Measurements from ENCODE around the gene SF3B2. TPM values are rescaled to one million over a fixed set of nuclear protein-coding genes. Genes with fewer than 3 reads are reported as not detected.

SF3B2 gene
- total RNA-seq, 1 experiment from 2014 or later, result 358 TPM

GRCh38 chr11:66006891-66007176 is 45.3 kb upstream of the SF3B2 start:
- POLR2A ChIA-PET (ENCODE audit: low non-redundant PET), result no interaction called here
- no peak for DNase-seq (ENCODE audit: low spot score)
- Histone ChIP-seq H3K4me1 (ENCODE audit: insufficient read depth, low read length, poor library complexity, severe bottlenecking) (peaks cover 3% of the 10 kb centered on the region), H3K27ac (ENCODE audit: low read depth, low read length, poor library complexity, severe bottlenecking) (no peak overlapping the region), H3K4me3 (ENCODE audit: low read depth, low read length, poor library complexity, severe bottlenecking) (no peak overlapping the region), H3K9me3 (ENCODE audit: low read depth, low read length, poor library complexity, severe bottlenecking) (no peaks in the 10 kb centered on the region), H3K36me3 (ENCODE audit: insufficient read depth, low read length, poor library complexity, severe bottlenecking) (peaks cover 20% of the 10 kb centered on the region), H3K27me3 (replicated peaks; ENCODE audit: insufficient read depth, low read depth, low read length, poor library complexity) (no peaks in the 10 kb centered on the region)
- no TSS peak for BruUV-seq (replicated peaks)
- TF ChIP-seq EZH2 (IDR thresholded peaks at IDR 0.05; ENCODE audit: borderline replicate concordance, low read depth, low read length, poor library complexity, severe bottlenecking) (no peak), CTCF (conservative IDR thresholded peaks at IDR 0.05; ENCODE audit: low read depth, low read length) (no peak)
- intact Hi-C loops (cut with micrococcal nuclease; ENCODE audit: unreplicated experiment), result no loop called here
- CTCF ChIA-PET, result no interaction called here

- intact Hi-C loops (cut with micrococcal nuclease; ENCODE audit: unreplicated experiment), result no loop called here
- no peaks in the 10 kb centered on the region for H3K27me3 ChIP-seq (replicated peaks; ENCODE audit: insufficient read depth, low read depth, low read length, poor library complexity)
- peaks cover 20% of the 10 kb centered on the region for H3K36me3 ChIP-seq (ENCODE audit: insufficient read depth, low read length, poor library complexity, severe bottlenecking)
- no peak for DNase-seq (ENCODE audit: low spot score)
- H3K27ac ChIP-seq (ENCODE audit: low read depth, low read length, poor library complexity, severe bottlenecking), result no peak overlapping the region
- TF ChIP-seq EZH2 (IDR thresholded peaks at IDR 0.05; ENCODE audit: borderline replicate concordance, low read depth, low read length, poor library complexity, severe bottlenecking) (no peak), CTCF (conservative IDR thresholded peaks at IDR 0.05; ENCODE audit: low read depth, low read length) (no peak)
- no TSS peak for BruUV-seq (replicated peaks)
- no peak overlapping the region for H3K4me3 ChIP-seq (ENCODE audit: low read depth, low read length, poor library complexity, severe bottlenecking)
- CTCF ChIA-PET, result no interaction called here
- peaks cover 3% of the 10 kb centered on the region for H3K4me1 ChIP-seq (ENCODE audit: insufficient read depth, low read length, poor library complexity, severe bottlenecking)
- H3K9me3 ChIP-seq (ENCODE audit: low read depth, low read length, poor library complexity, severe bottlenecking), result no peaks in the 10 kb centered on the region
- POLR2A ChIA-PET (ENCODE audit: low non-redundant PET), result no interaction called here
Observed at GRCh38 chr11:66007201-66007634, 44.9 kb upstream of the SF3B2 start.

GRCh38 chr11:66008095-66008467 is 44.1 kb upstream of the SF3B2 start:
- Histone ChIP-seq H3K9me3 (ENCODE audit: low read depth, low read length, poor library complexity, severe bottlenecking) (no peaks in the 10 kb centered on the region), H3K27me3 (replicated peaks; ENCODE audit: insufficient read depth, low read depth, low read length, poor library complexity) (no peaks in the 10 kb centered on the region), H3K27ac (ENCODE audit: low read depth, low read length, poor library complexity, severe bottlenecking) (no peak overlapping the region), H3K4me1 (ENCODE audit: insufficient read depth, low read length, poor library complexity, severe bottlenecking) (peaks cover 3% of the 10 kb centered on the region), H3K4me3 (ENCODE audit: low read depth, low read length, poor library complexity, severe bottlenecking) (no peak overlapping the region), H3K36me3 (ENCODE audit: insufficient read depth, low read length, poor library complexity, severe bottlenecking) (peaks cover 20% of the 10 kb centered on the region)
- POLR2A ChIA-PET (ENCODE audit: low non-redundant PET), result no interaction called here
- DNase-seq (ENCODE audit: low spot score), result no peak
- no peak for TF ChIP-seq CTCF (conservative IDR thresholded peaks at IDR 0.05; ENCODE audit: low read depth, low read length)
- TF ChIP-seq EZH2 (IDR thresholded peaks at IDR 0.05; ENCODE audit: borderline replicate concordance, low read depth, low read length, poor library complexity, severe bottlenecking), result no peak
- no TSS peak for BruUV-seq (replicated peaks)
- CTCF ChIA-PET, result interaction anchor here (1.2 kb wide), 1 partner anchor 14 kb away, joined by 3 read pairs; no protein-coding TSS in a partner anchor
- intact Hi-C loops (cut with micrococcal nuclease; ENCODE audit: unreplicated experiment), result no loop called here
